NCI-H2081 (cell line): ENCODE measurements around the gene POM121C.
A peak's percentile ranks its signal among the peaks of the same experiment; 100 is the strongest.
"Not testable (repeated sequence)": the region's sequence is repeated elsewhere in the genome, so short reads cannot be mapped to it uniquely, and the experiment has no call there.

ENCODE experiments used
- DNase-seq, 2 experiments: peaks; one replicate each; lab custom pipeline; 2025; lab: John Stamatoyannopoulos, UW

The POM121C gene

GRCh38 chr7:75423481-75423880 lies 62.6 kb downstream of the POM121C start:
- DNase-seq: not testable (repeated sequence)

GRCh38 chr7:75421798-75422710 lies 64.0 kb downstream of the POM121C start:
- DNase-seq: not testable (repeated sequence)

- DNase-seq: not testable (repeated sequence)
Observed at GRCh38 chr7:75420152-75420551, 65.9 kb downstream of the POM121C start.

GRCh38 chr7:75419693-75420092 lies 66.4 kb downstream of the POM121C start:
- not testable (repeated sequence) for DNase-seq

- DNase-seq: not testable (repeated sequence)
Observed at GRCh38 chr7:75419210-75419609, 66.9 kb downstream of the POM121C start.

- DNase-seq: not testable (repeated sequence)
Observed at GRCh38 chr7:75418292-75418858, 67.7 kb downstream of the POM121C start.

- not testable (repeated sequence) for DNase-seq
Observed at GRCh38 chr7:75416787-75417186, 69.3 kb downstream of the POM121C start.

- DNase-seq: not testable (repeated sequence)
Observed at GRCh38 chr7:75415829-75416373, 70.2 kb downstream of the POM121C start.

- not testable (repeated sequence) for DNase-seq
Observed at GRCh38 chr7:75415428-75415817, 70.7 kb downstream of the POM121C start.

GRCh38 chr7:75414708-75415427 lies 71.2 kb downstream of the POM121C start:
- DNase-seq: peak; percentile 3 to 4

GRCh38 chr7:75414204-75414603 lies 71.9 kb downstream of the POM121C start:
- not testable (repeated sequence) for DNase-seq

- DNase-seq: not testable (repeated sequence)
Observed at GRCh38 chr7:75410823-75411173, 75.3 kb downstream of the POM121C start.

- DNase-seq: not testable (repeated sequence)
Observed at GRCh38 chr7:75409880-75410822, 75.9 kb downstream of the POM121C start.

GRCh38 chr7:75404663-75405062 lies 81.4 kb downstream of the POM121C start:
- DNase-seq: not testable (repeated sequence)

GRCh38 chr7:75403455-75404443 lies 82.3 kb downstream of the POM121C start:
- DNase-seq: not testable (repeated sequence)

- not testable (repeated sequence) for DNase-seq
Observed at GRCh38 chr7:75400575-75400974, 85.5 kb downstream of the POM121C start.

GRCh38 chr7:75398771-75399700 lies 87.1 kb downstream of the POM121C start:
- DNase-seq: not testable (repeated sequence)

- not testable (repeated sequence) for DNase-seq
Observed at GRCh38 chr7:75397865-75398264, 88.2 kb downstream of the POM121C start.

GRCh38 chr7:75395329-75395728 lies 90.8 kb downstream of the POM121C start, which contains the start of gene TRIM73:
Gene TRIM73 (plus strand): TSS chr7:75395629. CDS start chr7:75398934, 3,305 bp downstream.
- DNase-seq: not testable (repeated sequence)
